Parathyroid adenoma (tissue), 2 donors: Measurements from ENCODE around the gene NETO2.

Experiments
- H2AFZ ChIP-seq: fragments of 300-600 bp; sonication (generic); one replicate; pipeline ENCODE4 v1.7.0; 2017; ENCODE audit warnings: antibody characterized with exemption, mild to moderate bottlenecking
- H3K27ac ChIP-seq: fragments of 300-600 bp; sonication (generic); one replicate; pipeline ENCODE4 v1.7.0; 2017
- H3K27me3 ChIP-seq: fragments of 300-600 bp; sonication (generic); one replicate; pipeline ENCODE4 v1.7.0; 2017; ENCODE audit warnings: low read length; ENCODE audit not compliant: control insufficient read depth, insufficient read depth
- H3K36me3 ChIP-seq: fragments of 300-600 bp; sonication (generic); one replicate; pipeline ENCODE4 v1.7.0; 2017; ENCODE audit warnings: low read length; ENCODE audit not compliant: control insufficient read depth, insufficient read depth
- H3K4me1 ChIP-seq: fragments of 300-600 bp; sonication (generic); one replicate; pipeline ENCODE4 v1.7.0; 2017; ENCODE audit warnings: control low read depth
- H3K4me2 ChIP-seq: fragments of 300-600 bp; sonication (generic); one replicate; pipeline ENCODE4 v1.7.0; 2017; ENCODE audit warnings: low read length
- H3K4me3 ChIP-seq: fragments of 300-600 bp; sonication (generic); one replicate; pipeline ENCODE4 v1.7.0; 2017; ENCODE audit warnings: low read depth, low read length
- H3K79me2 ChIP-seq: fragments of 300-600 bp; sonication (generic); one replicate; pipeline ENCODE4 v1.7.0; 2017; ENCODE audit warnings: control low read depth
- H3K9ac ChIP-seq: fragments of 300-600 bp; sonication (generic); one replicate; pipeline ENCODE4 v1.7.0; 2017; ENCODE audit warnings: mild to moderate bottlenecking
- H3K9me3 ChIP-seq: fragments of 300-600 bp; sonication (generic); one replicate; pipeline ENCODE4 v1.7.0; 2017; ENCODE audit warnings: low read length; ENCODE audit not compliant: control insufficient read depth
- CTCF ChIP-seq: fragments of 300-600 bp; sonication (generic); IDR thresholded peaks from one replicate; pipeline ENCODE4 v1.7.0; 2017; ENCODE audit warnings: antibody characterized with exemption, mild to moderate bottlenecking
- donor health status: primary hyperparathyroidism.

NETO2 gene

GRCh38 chr16:47084198-47084597 is 59.5 kb downstream of the NETO2 start:
- Histone ChIP-seq H3K9me3 (no peaks in the 10 kb centered on the region), H3K36me3 (no peaks in the 10 kb centered on the region), H3K9ac (no peak overlapping the region), H3K27ac (no peak overlapping the region), H3K4me3 (no peak overlapping the region), H3K4me1 (no peaks in the 10 kb centered on the region), H3K79me2 (no peaks in the 10 kb centered on the region), H2AFZ (no peak overlapping the region), H3K27me3 (no peaks in the 10 kb centered on the region), H3K4me2 (no peak overlapping the region)
- TF ChIP-seq CTCF: no peak

- Histone ChIP-seq H3K4me3 (no peak overlapping the region), H3K4me2 (no peak overlapping the region), H3K9me3 (no peaks in the 10 kb centered on the region), H3K9ac (no peak overlapping the region), H3K27ac (no peak overlapping the region), H2AFZ (no peak overlapping the region), H3K4me1 (no peaks in the 10 kb centered on the region), H3K27me3 (no peaks in the 10 kb centered on the region), H3K79me2 (no peaks in the 10 kb centered on the region), H3K36me3 (no peaks in the 10 kb centered on the region)
- no peak for TF ChIP-seq CTCF
Measured at GRCh38 chr16:47082099-47082865, 61.5 kb downstream of the NETO2 start.

GRCh38 chr16:47081115-47081514 is 62.6 kb downstream of the NETO2 start:
- Histone ChIP-seq H3K4me2 (no peak overlapping the region), H3K9ac (no peak overlapping the region), H2AFZ (no peak overlapping the region), H3K4me3 (no peak overlapping the region), H3K9me3 (no peaks in the 10 kb centered on the region), H3K27ac (no peak overlapping the region), H3K4me1 (no peaks in the 10 kb centered on the region), H3K36me3 (no peaks in the 10 kb centered on the region), H3K79me2 (no peaks in the 10 kb centered on the region), H3K27me3 (no peaks in the 10 kb centered on the region)
- no peak for TF ChIP-seq CTCF

GRCh38 chr16:47079860-47080259 is 63.9 kb downstream of the NETO2 start:
- Histone ChIP-seq H2AFZ (no peak overlapping the region), H3K4me1 (no peaks in the 10 kb centered on the region), H3K79me2 (no peaks in the 10 kb centered on the region), H3K36me3 (no peaks in the 10 kb centered on the region), H3K27me3 (no peaks in the 10 kb centered on the region), H3K27ac (no peak overlapping the region), H3K9me3 (no peaks in the 10 kb centered on the region), H3K9ac (no peak overlapping the region), H3K4me2 (no peak overlapping the region), H3K4me3 (no peak overlapping the region)
- no peak for TF ChIP-seq CTCF
